ENCODE measurements around the gene ATP9B.

ATP9B gene

DNA sequence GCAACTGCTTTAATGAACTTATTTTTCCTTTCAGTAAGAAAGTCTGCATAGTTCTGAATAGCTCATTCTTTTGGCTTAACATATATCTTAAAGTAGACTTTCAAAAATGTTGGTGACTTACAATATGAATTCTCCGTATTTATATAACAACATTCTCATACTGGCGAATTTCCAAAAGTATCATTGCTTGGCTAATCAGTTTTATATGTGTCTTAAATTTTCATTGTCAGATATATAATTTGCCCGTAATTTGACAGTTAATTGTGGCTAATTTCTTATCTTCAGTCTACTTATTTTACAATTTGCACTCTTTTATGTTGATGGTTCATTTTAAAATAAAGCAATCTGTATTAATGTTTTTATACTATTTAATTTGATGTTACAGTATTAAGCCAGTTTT, 144.9 kb downstream of the ATP9B start:
- DNase-seq, result no peak
- Histone ChIP-seq H3K79me2 (ENCODE audit: low read length) (no peaks in the 10 kb centered on the region), H3K4me2 (ENCODE audit: low read depth, low read length) (no peak overlapping the region), H3K4me3 (ENCODE audit: low read length) (no peak overlapping the region), H3K4me1 (ENCODE audit: low read length) (no peaks in the 10 kb centered on the region), H3K9ac (ENCODE audit: low read length) (no peak overlapping the region), H2AFZ (ENCODE audit: low read length) (no peak overlapping the region), H3K27me3 (replicated peaks; ENCODE audit: insufficient read depth, low read length) (no peaks in the 10 kb centered on the region), H3K27ac (ENCODE audit: low read length) (no peak overlapping the region), H3K9me2 (replicated peaks; ENCODE audit: insufficient read depth, low read length) (no peaks in the 10 kb centered on the region), H3K36me3 (replicated peaks; ENCODE audit: insufficient read depth, low read length) (no peaks in the 10 kb centered on the region), H3F3A (ENCODE audit: insufficient read depth, low read length) (no peaks in the 10 kb centered on the region), H3K9me3 (replicated peaks; ENCODE audit: insufficient read depth, low read length) (no peaks in the 10 kb centered on the region), H4K20me1 (ENCODE audit: insufficient read depth, low read length) (no peaks in the 10 kb centered on the region)
- TF ChIP-seq, protein P1, sequence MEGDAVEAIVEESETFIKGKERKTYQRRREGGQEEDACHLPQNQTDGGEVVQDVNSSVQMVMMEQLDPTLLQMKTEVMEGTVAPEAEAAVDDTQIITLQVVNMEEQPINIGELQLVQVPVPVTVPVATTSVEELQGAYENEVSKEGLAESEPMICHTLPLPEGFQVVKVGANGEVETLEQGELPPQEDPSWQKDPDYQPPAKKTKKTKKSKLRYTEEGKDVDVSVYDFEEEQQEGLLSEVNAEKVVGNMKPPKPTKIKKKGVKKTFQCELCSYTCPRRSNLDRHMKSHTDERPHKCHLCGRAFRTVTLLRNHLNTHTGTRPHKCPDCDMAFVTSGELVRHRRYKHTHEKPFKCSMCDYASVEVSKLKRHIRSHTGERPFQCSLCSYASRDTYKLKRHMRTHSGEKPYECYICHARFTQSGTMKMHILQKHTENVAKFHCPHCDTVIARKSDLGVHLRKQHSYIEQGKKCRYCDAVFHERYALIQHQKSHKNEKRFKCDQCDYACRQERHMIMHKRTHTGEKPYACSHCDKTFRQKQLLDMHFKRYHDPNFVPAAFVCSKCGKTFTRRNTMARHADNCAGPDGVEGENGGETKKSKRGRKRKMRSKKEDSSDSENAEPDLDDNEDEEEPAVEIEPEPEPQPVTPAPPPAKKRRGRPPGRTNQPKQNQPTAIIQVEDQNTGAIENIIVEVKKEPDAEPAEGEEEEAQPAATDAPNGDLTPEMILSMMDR (IDR thresholded peaks at IDR 0.05; ENCODE audit: low read length), result no peak
- TF ChIP-seq EZH2phosphoT487 (IDR thresholded peaks at IDR 0.05; ENCODE audit: low read length) (no peak), EZH2 (optimal IDR thresholded peaks at IDR 0.05; ENCODE audit: low read depth, low read length) (no peak)

DNA sequence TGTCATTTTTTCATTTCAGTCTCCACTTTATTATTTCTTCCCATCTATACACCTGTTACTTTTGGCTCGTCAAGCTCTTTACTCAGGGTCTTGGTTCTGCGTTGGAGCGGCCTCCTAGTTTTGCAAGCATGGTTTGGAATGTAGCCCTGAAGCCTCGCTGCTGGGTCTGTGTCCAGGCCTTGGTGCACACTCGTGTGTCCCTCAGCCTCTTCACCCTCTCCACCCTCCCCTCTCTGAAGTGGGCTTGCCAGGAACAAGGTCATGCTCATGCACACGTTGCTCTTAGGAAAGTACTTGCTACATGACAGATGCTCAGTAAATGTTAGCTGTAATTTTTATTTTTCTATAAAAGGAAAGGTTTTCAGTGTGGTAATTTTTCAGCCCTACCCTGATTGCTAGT, 147.0 kb downstream of the ATP9B start:
- H3K9ac ChIP-seq (ENCODE audit: low read length), result no peak overlapping the region
- DNase-seq, result no peak
- no peaks in the 10 kb centered on the region for H3K27me3 ChIP-seq (replicated peaks; ENCODE audit: insufficient read depth, low read length)
- H3F3A ChIP-seq (ENCODE audit: insufficient read depth, low read length), result no peaks in the 10 kb centered on the region
- H3K9me3 ChIP-seq (replicated peaks; ENCODE audit: insufficient read depth, low read length), result no peaks in the 10 kb centered on the region
- no peak overlapping the region for H2AFZ ChIP-seq (ENCODE audit: low read length)
- H3K79me2 ChIP-seq (ENCODE audit: low read length), result no peaks in the 10 kb centered on the region
- no peaks in the 10 kb centered on the region for H3K4me1 ChIP-seq (ENCODE audit: low read length)
- H3K4me2 ChIP-seq (ENCODE audit: low read depth, low read length), result no peak overlapping the region
- no peaks in the 10 kb centered on the region for H4K20me1 ChIP-seq (ENCODE audit: insufficient read depth, low read length)
- no peak overlapping the region for H3K27ac ChIP-seq (ENCODE audit: low read length)
- TF ChIP-seq EZH2 (optimal IDR thresholded peaks at IDR 0.05; ENCODE audit: low read depth, low read length), result no peak
- TF ChIP-seq, protein P1 (IDR thresholded peaks at IDR 0.05; ENCODE audit: low read length), result no peak
- TF ChIP-seq EZH2phosphoT487 (IDR thresholded peaks at IDR 0.05; ENCODE audit: low read length), result no peak
- H3K4me3 ChIP-seq (ENCODE audit: low read length), result no peak overlapping the region
- no peaks in the 10 kb centered on the region for H3K36me3 ChIP-seq (replicated peaks; ENCODE audit: insufficient read depth, low read length)
- no peaks in the 10 kb centered on the region for H3K9me2 ChIP-seq (replicated peaks; ENCODE audit: insufficient read depth, low read length)

DNA sequence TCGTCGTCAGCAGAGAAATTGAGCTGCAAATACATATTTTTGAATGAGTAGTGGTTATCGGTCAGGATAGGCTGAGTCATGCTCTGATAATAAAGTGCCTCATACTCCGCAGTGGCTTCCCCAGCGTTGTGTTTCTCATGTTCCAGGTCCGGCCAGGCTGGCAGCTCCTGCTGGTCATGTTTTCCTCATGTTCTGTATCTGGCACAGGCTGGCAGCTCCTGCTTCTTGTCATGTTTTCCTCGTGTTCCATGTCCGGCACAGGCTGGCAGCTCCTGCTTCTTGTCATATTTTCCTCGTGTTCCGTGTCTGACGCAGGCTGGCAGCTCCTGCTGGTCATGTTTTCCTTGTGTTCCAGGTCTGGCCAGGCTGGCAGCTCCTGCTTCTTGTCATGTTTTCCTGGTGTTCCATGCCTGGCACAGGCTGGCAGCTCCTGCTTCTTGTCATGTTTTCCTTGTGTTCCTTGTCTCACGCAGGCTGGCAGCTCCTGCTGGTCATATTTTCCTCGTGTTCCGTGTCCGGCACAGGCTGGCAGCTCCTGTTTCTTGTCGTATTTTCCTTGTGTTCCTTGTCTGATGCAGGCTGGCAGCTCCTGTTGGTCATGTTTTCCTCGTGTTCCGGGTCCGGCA, 148.9 kb downstream of the ATP9B start:
- Histone ChIP-seq H3K9me3 (replicated peaks; ENCODE audit: insufficient read depth, low read length) (no peaks in the 10 kb centered on the region), H3F3A (ENCODE audit: insufficient read depth, low read length) (no peaks in the 10 kb centered on the region), H3K4me1 (ENCODE audit: low read length) (no peaks in the 10 kb centered on the region), H3K36me3 (replicated peaks; ENCODE audit: insufficient read depth, low read length) (no peaks in the 10 kb centered on the region), H3K27ac (ENCODE audit: low read length) (no peak overlapping the region), H2AFZ (ENCODE audit: low read length) (no peak overlapping the region), H3K79me2 (ENCODE audit: low read length) (no peaks in the 10 kb centered on the region), H3K27me3 (replicated peaks; ENCODE audit: insufficient read depth, low read length) (no peaks in the 10 kb centered on the region), H3K4me2 (ENCODE audit: low read depth, low read length) (no peak overlapping the region), H3K9me2 (replicated peaks; ENCODE audit: insufficient read depth, low read length) (no peaks in the 10 kb centered on the region), H4K20me1 (ENCODE audit: insufficient read depth, low read length) (no peaks in the 10 kb centered on the region), H3K4me3 (ENCODE audit: low read length) (no peak overlapping the region), H3K9ac (ENCODE audit: low read length) (no peak overlapping the region)
- TF ChIP-seq, protein P1 (IDR thresholded peaks at IDR 0.05; ENCODE audit: low read length), result no peak
- TF ChIP-seq EZH2phosphoT487 (IDR thresholded peaks at IDR 0.05; ENCODE audit: low read length), result no peak
- no peak for TF ChIP-seq EZH2 (optimal IDR thresholded peaks at IDR 0.05; ENCODE audit: low read depth, low read length)
- DNase-seq, result no peak

All from MM.1S (cell line).